Psoas muscle (tissue), 8 donors: ENCODE results near the gene ELK4. TPM values are rescaled to one million over a fixed set of nuclear protein-coding genes. Genes with fewer than 3 reads are reported as not detected.

Source experiments
- ATAC-seq, 4 donors: fragments of 200-7000 bp; cut with Tn5 transposase; one replicate each; pipeline ENCODE4 v1.9.1; 2020; ENCODE audit warnings: moderate library complexity in 3 of 4, mild to moderate bottlenecking in 2 of 4
- DNase-seq, 2 donors: peaks; one replicate each; pipeline ENCODE4 v3.0.0-alpha.2; 2020
- H3K27ac ChIP-seq: fragments of 200-600 bp; one replicate; pipeline ENCODE4 v1.8.0; 2022
- H3K27me3 ChIP-seq, 3 donors: fragments of 200-600 bp in 1 of 3; one replicate each; pipeline versions ENCODE4 v1.6.1 to v1.8.0; 2013 to 2022; ENCODE audit warnings: low read length in 2 of 3, mild to moderate bottlenecking in 2 of 3, moderate library complexity in 1 of 3; ENCODE audit not compliant: insufficient read depth in 3 of 3
- H3K36me3 ChIP-seq, 2 donors: fragments of 200-600 bp in 1 of 2; one replicate each; pipeline versions ENCODE4 v1.6.1 to v1.8.0; 2013 to 2022; ENCODE audit warnings: low read depth in 1 of 2, mild to moderate bottlenecking in 1 of 2, moderate library complexity in 1 of 2; ENCODE audit not compliant: insufficient read depth in 1 of 2
- H3K4me1 ChIP-seq: fragments of 200-600 bp; one replicate; pipeline ENCODE4 v1.8.0; 2022
- H3K4me3 ChIP-seq: fragments of 200-600 bp; one replicate; pipeline ENCODE4 v1.8.0; 2022; ENCODE audit warnings: mild to moderate bottlenecking
- H3K9me3 ChIP-seq: fragments of 200-600 bp; one replicate; pipeline ENCODE4 v1.8.0; 2022
- WGBS, 3 donors: extraction: QIAGEN DNeasy Blood & Tissue Kit; methylation state at CpG; one replicate each; pipeline versions ENCODE4 v1.1.6 to v1.1.7; 2013; 5-methylcytosine and 5-hydroxymethylcytosine counted together
- intact Hi-C, 2 donors: fragments of 100-400 bp; cut with DNase I; formaldehyde crosslinking; loops; one replicate each; pipeline versions ENCODE4 v1.11.0 to v1.14.2; 2022
- polyA plus RNA-seq, 3 donors: library from polyadenylated mRNA; stranded (reverse); fragments of 200-250 nt; gene quantifications; one replicate each; pipeline ENCODE4 v1.2.3, GENCODE V29; 2013
- total RNA-seq, 4 donors: library from RNA; stranded (reverse); fragmentation: NEBNext Ultra II Directional in 2 of 4; extraction: Animal tissue kit (Norgen Biotek cat#: 25700) in 2 of 4; gene quantifications; one replicate each; pipeline versions ENCODE4 v1.2.1 to v1.2.4, GENCODE V29; 2021 to 2023
- TF ChIP-seq, protein P1 (sequence below): fragments of 200-600 bp; IDR thresholded peaks from one replicate; pipeline ENCODE4 v1.8.0; 2022; ENCODE audit warnings: antibody characterized with exemption
- donor health status: healthy with polysubstance abuse.
- donor health status: DM: no; HTN: no; CAD: no; lungs with moderate emphysema.
- donor health status: Bipolar disorder and iron deficiency.
- donor health status: healthy.
- donor health status: DM: yes; HTN: yes; CAD: no.
- donor health status: DM: no; HTN: no; CAD: no.
- donor health status: DM: no; HTN: no; CAD: no.
- donor health status: DM: yes; HTN: yes; CAD: no.

ELK4 gene
- total and polyA plus RNA-seq, 7 donors: 5.5 to 67.8 (median 34.4) TPM

DNA sequence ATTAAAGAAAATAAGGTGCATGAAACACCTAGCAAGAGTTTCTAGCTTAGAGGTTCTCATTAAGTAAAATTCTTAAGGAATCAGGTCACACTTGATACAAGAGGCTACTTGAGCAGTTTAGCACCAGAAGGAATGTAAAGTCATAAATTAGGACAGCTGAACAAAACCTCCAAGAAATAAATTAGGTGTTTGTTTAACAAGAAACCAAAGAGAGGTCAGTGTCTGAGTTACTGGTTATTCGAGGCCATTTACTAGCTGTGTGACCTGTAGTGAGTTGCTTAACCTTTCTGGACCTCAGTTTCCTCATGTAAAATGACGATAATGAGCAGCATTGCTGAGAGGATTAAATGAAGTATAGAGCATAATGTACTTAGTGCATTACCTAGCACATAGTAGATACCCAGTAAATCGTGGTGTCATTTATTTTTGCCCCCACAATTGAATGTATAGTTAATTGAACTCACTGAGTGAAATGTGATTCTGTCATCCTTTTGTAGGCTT, 908 bp upstream of the ELK4 start:
- Histone ChIP-seq H3K27ac (peak overlapping the region; percentile 98), H3K9me3 (no peaks in the 10 kb centered on the region), H3K36me3 (no peaks in the 10 kb centered on the region), H3K4me3 (peak overlapping the region; percentile 80), H3K4me1 (peaks cover 46% of the 10 kb centered on the region), H3K27me3 (no peaks in the 10 kb centered on the region)
- 41 to 51% (median 50%) methylated on average over 3 of the region's 3 CpGs for WGBS, 3 donors
- no peak for DNase-seq
- intact Hi-C loops: loop anchor here (5.0 kb wide), 1 partner anchor 40 kb away; no protein-coding TSS in a partner anchor
- TF ChIP-seq, protein P1, sequence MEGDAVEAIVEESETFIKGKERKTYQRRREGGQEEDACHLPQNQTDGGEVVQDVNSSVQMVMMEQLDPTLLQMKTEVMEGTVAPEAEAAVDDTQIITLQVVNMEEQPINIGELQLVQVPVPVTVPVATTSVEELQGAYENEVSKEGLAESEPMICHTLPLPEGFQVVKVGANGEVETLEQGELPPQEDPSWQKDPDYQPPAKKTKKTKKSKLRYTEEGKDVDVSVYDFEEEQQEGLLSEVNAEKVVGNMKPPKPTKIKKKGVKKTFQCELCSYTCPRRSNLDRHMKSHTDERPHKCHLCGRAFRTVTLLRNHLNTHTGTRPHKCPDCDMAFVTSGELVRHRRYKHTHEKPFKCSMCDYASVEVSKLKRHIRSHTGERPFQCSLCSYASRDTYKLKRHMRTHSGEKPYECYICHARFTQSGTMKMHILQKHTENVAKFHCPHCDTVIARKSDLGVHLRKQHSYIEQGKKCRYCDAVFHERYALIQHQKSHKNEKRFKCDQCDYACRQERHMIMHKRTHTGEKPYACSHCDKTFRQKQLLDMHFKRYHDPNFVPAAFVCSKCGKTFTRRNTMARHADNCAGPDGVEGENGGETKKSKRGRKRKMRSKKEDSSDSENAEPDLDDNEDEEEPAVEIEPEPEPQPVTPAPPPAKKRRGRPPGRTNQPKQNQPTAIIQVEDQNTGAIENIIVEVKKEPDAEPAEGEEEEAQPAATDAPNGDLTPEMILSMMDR: no peak
- no peak for ATAC-seq

DNA sequence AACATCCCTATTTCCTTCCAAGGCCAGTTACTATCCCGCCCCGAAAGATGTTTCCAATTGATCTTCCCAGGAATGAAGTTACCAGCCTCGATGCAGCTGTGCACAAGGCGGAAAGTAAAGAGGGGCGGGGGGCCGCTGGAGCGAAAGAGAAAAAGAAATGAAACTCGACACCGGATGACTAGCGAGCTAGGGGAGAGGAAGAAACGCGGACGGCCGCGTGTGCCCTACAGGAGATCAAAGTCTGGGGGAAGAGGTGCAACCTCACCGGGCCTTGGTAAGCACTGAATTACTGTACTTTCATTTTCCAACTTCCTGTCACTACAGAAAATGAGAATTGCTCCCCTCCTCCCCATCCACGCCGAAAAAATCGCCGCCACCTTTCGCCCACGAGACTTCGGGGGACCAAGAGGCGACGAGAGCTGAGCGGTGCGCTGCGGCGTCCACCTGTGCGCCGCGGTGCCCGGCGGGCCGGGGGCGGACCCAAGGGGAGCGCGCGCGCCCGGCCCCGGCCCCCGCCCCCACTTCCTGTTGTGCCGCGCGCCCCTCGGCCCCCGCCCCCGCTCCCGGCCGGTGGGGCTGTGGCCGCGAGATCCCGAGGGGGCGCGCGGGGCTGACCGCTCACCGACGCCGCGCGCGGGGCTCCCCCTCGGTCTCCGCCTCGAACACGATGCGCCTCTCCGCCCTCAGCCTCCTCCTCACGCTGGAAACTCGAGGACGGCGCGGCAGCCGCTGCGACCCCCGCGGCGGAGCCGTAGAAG, 622 bp downstream of the ELK4 start:
- peak overlapping the region; percentile 98 for H3K27ac ChIP-seq
- peaks cover 42% of the 10 kb centered on the region for H3K4me1 ChIP-seq
- H3K9me3 ChIP-seq: no peaks in the 10 kb centered on the region
- 0% methylated on average over 32 to 81 of the region's 81 CpGs for WGBS, 3 donors
- ATAC-seq (peak; percentile 63 to 80 (median 75)), DNase-seq (peak; percentile 70 to 77)
- H3K36me3 ChIP-seq: peaks cover 0 to 5% of the 10 kb centered on the region in 2 donors
- no peaks in the 10 kb centered on the region for H3K27me3 ChIP-seq
- TF ChIP-seq, protein P1: no peak
- intact Hi-C loops: loop anchor here (5.0 kb wide), 1 partner anchor 39 kb away; no protein-coding TSS in a partner anchor
- H3K4me3 ChIP-seq: peak overlapping the region; percentile 80

DNA sequence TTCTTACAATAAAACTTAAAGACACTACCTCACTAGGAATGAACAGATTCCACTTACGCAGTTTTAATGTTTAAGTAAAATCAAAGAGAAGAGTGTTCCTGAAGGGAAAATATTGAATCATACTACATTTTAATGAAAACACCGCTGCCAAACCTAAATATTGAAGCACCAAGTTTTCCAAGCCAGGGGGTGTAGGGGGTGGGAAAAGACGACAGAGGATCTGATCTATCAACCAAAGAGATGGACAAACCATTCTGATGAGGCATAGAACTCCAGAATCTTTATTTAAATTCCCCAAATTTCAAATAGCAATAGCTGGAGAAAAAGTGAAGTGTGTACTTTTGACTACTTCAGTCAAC, 1.2 kb downstream of the ELK4 start:
- H3K27me3 ChIP-seq: no peaks in the 10 kb centered on the region
- ATAC-seq (no peak), DNase-seq (no peak)
- peak overlapping the region; percentile 98 for H3K27ac ChIP-seq
- peaks cover 0 to 5% of the 10 kb centered on the region in 2 donors for H3K36me3 ChIP-seq
- intact Hi-C loops: loop anchor here (5.0 kb wide), 1 partner anchor 38 kb away; no protein-coding TSS in a partner anchor
- no peaks in the 10 kb centered on the region for H3K9me3 ChIP-seq
- peaks cover 42% of the 10 kb centered on the region for H3K4me1 ChIP-seq
- TF ChIP-seq, protein P1: no peak
- H3K4me3 ChIP-seq: peak overlapping the region; percentile 80
- 19 to 22% (median 20%) methylated on average over 3 of the region's 3 CpGs for WGBS, 3 donors

DNA sequence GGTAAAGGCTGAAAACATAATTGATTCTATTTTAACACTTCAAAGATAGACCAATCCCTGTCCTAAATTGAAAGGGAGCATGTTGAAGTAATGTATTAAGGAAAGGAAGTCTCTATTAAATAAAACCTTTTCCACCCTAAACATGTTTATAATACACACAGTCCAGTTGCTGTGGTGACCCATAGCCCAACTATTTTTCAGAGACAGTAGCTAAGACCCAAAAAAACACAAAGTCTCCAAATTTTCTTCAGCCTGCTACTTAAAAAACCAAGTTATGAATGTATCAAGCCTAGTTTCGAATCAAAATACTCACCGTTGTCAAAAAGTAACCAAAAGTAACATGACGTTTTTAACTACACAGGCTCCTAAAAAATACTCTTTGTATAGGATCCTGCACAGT, 1.6 kb downstream of the ELK4 start:
- TF ChIP-seq, protein P1: no peak

More for the DNA sequence above, 1.6 kb downstream of the ELK4 start:
- Histone ChIP-seq H3K27ac (peak overlapping the region; percentile 98), H3K27me3 (no peaks in the 10 kb centered on the region), H3K4me1 (peaks cover 42% of the 10 kb centered on the region), H3K4me3 (peak overlapping the region; percentile 80), H3K36me3 (peaks cover 0 to 5% of the 10 kb centered on the region in 2 donors), H3K9me3 (no peaks in the 10 kb centered on the region)
- DNase-seq: no peak
- intact Hi-C loops: loop anchor here (5.0 kb wide), 1 partner anchor 38 kb away; no protein-coding TSS in a partner anchor
- WGBS, 3 donors: 16 to 24% (median 19%) methylated on average over 3 of the region's 3 CpGs
- ATAC-seq: no peak
